ENCODE results near the gene TTF2. TPM values are rescaled to one million over a fixed set of nuclear protein-coding genes. Genes with fewer than 3 reads are reported as not detected.

The TTF2 gene
- total and polyA plus RNA-seq, 9 of the 15 experiments (the other 6 are each of a cell fraction or from before 2014, with no cell fraction given): 9.4 to 71.1 (median 42.1) TPM

- TF ChIP-seq AFF4 (CRISPR knock-in tag; IDR thresholded peaks at IDR 0.05) (no peak; the same call in 1 of the 2 replicates), NFIC (IDR thresholded peaks at IDR 0.05) (peak; percentile 18; the same call in 1 of the 2 replicates), ZNF431 (CRISPR knock-in tag; IDR thresholded peaks at IDR 0.05) (peak; percentile 32; the same call in 1 of the 2 replicates), STAT5A (IDR thresholded peaks at IDR 0.05; ENCODE audit: borderline replicate concordance, low read length) (no peak), ZNF695 (CRISPR knock-in tag; IDR thresholded peaks at IDR 0.05) (no peak), POLR2AphosphoS5 (IDR thresholded peaks at IDR 0.05; ENCODE audit: control insufficient read depth, insufficient read depth, low read depth, low read length) (peak; percentile 79), ZNF584 (CRISPR knock-in tag; IDR thresholded peaks at IDR 0.05; ENCODE audit: low read depth) (no peak), KLF13 (tag; IDR thresholded peaks at IDR 0.05; ENCODE audit: borderline replicate concordance, low read depth) (peak; percentile 93), ZNF121 (CRISPR knock-in tag; conservative IDR thresholded peaks at IDR 0.05) (no peak), CREBBP (IDR thresholded peaks at IDR 0.05; ENCODE audit: low read depth, low read length) (no peak), FOXP1 (CRISPR knock-in tag; IDR thresholded peaks at IDR 0.05) (peak; percentile 75; the same call in 1 of the 2 replicates), SNIP1 (IDR thresholded peaks at IDR 0.05; ENCODE audit: low read depth) (no peak), ETS1 (conservative IDR thresholded peaks at IDR 0.05; ENCODE audit: control insufficient read depth, low read depth, low read length) (0 out of 2 replicates have a peak, but pooled peaks have one; percentile 40), SETDB1 (IDR thresholded peaks at IDR 0.05; ENCODE audit: low read length) (no peak), MLX (CRISPR knock-in tag; conservative IDR thresholded peaks at IDR 0.05) (no peak), OTX1 (CRISPR knock-in tag; IDR thresholded peaks at IDR 0.05) (peak; percentile 78)
- TF ChIP-seq, protein P1, sequence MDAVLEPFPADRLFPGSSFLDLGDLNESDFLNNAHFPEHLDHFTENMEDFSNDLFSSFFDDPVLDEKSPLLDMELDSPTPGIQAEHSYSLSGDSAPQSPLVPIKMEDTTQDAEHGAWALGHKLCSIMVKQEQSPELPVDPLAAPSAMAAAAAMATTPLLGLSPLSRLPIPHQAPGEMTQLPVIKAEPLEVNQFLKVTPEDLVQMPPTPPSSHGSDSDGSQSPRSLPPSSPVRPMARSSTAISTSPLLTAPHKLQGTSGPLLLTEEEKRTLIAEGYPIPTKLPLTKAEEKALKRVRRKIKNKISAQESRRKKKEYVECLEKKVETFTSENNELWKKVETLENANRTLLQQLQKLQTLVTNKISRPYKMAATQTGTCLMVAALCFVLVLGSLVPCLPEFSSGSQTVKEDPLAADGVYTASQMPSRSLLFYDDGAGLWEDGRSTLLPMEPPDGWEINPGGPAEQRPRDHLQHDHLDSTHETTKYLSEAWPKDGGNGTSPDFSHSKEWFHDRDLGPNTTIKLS (IDR thresholded peaks at IDR 0.05; ENCODE audit: borderline replicate concordance, low read depth): peak; percentile 66
- TF ChIP-seq, protein P2, sequence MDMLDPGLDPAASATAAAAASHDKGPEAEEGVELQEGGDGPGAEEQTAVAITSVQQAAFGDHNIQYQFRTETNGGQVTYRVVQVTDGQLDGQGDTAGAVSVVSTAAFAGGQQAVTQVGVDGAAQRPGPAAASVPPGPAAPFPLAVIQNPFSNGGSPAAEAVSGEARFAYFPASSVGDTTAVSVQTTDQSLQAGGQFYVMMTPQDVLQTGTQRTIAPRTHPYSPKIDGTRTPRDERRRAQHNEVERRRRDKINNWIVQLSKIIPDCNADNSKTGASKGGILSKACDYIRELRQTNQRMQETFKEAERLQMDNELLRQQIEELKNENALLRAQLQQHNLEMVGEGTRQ (CRISPR knock-in tag; IDR thresholded peaks at IDR 0.05): no peak
Measured at GRCh38 chr1:117059678-117060440, at the start of gene TTF2 (continued).

Measured in K562 (cell line).